ENCODE data around the gene CYP46A1.

Gene CYP46A1

DNA sequence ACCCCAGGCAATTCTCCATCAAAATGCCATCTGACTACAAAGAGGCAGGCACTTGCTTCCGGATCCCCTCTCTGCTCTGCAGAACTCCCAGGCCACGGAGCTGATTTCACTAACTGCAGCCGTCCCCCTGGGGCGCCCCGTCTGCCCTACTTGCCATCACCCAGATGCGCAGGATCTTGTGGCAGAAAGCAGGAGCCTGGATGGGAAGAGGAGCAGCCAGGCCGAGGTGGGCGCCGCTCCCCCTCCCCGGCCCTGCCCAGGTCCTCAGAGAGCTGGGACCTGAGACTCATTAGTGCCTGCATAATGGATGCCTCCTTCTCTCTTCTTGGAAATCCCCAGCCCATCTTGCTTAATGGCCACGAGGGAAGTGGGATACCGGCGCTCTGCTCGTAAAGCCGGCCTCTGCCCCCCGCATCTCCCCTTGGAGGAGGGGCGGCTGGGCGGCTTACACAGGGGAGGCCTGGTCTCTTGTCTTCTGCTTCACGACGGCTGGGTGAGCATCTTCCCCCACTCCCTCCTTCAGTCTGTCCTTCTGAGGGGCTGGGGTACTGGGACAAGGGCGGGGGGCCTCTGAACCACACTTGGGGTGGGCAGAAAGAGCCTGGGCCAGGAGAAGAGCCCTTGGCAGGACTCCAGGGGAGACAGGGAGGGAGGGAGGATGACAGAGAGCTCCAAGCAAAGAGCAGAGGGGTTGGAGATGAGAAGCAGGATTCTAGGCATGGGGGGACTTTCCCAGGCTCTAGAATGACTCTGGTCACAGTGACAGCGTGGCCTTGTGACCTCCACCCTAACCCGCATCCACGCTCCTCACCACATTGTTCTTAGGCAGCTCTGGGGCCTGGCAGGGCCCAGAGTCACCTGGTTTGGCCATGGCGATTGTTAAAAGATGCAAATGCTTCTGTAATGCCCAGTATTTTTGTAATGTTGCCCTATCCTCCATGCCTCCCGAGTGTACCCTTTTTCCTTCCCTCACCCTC lies 89.7 kb downstream of the CYP46A1 start:
- no peak overlapping the region for H3K27ac ChIP-seq (ENCODE audit: poor library complexity, severe bottlenecking)
- H3K9me3 ChIP-seq (ENCODE audit: severe bottlenecking), result peaks cover 6% of the 10 kb centered on the region
- TF ChIP-seq, protein P1, sequence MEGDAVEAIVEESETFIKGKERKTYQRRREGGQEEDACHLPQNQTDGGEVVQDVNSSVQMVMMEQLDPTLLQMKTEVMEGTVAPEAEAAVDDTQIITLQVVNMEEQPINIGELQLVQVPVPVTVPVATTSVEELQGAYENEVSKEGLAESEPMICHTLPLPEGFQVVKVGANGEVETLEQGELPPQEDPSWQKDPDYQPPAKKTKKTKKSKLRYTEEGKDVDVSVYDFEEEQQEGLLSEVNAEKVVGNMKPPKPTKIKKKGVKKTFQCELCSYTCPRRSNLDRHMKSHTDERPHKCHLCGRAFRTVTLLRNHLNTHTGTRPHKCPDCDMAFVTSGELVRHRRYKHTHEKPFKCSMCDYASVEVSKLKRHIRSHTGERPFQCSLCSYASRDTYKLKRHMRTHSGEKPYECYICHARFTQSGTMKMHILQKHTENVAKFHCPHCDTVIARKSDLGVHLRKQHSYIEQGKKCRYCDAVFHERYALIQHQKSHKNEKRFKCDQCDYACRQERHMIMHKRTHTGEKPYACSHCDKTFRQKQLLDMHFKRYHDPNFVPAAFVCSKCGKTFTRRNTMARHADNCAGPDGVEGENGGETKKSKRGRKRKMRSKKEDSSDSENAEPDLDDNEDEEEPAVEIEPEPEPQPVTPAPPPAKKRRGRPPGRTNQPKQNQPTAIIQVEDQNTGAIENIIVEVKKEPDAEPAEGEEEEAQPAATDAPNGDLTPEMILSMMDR (IDR thresholded peaks at IDR 0.05; ENCODE audit: poor library complexity, severe bottlenecking), result no peak
- DNase-seq (ENCODE audit: low spot score) (no peak), ATAC-seq (ENCODE audit: low read depth) (no peak)
- H3K27me3 ChIP-seq (ENCODE audit: insufficient read depth, poor library complexity, severe bottlenecking), result no peaks in the 10 kb centered on the region
- no peaks in the 10 kb centered on the region; the same call in 1 of the 2 replicates for H3K36me3 ChIP-seq (ENCODE audit: low read depth)
- H3K4me1 ChIP-seq (ENCODE audit: insufficient read depth, poor library complexity, severe bottlenecking), result peaks cover 5% of the 10 kb centered on the region
- no peak overlapping the region for H3K4me3 ChIP-seq (ENCODE audit: severe bottlenecking)

DNA sequence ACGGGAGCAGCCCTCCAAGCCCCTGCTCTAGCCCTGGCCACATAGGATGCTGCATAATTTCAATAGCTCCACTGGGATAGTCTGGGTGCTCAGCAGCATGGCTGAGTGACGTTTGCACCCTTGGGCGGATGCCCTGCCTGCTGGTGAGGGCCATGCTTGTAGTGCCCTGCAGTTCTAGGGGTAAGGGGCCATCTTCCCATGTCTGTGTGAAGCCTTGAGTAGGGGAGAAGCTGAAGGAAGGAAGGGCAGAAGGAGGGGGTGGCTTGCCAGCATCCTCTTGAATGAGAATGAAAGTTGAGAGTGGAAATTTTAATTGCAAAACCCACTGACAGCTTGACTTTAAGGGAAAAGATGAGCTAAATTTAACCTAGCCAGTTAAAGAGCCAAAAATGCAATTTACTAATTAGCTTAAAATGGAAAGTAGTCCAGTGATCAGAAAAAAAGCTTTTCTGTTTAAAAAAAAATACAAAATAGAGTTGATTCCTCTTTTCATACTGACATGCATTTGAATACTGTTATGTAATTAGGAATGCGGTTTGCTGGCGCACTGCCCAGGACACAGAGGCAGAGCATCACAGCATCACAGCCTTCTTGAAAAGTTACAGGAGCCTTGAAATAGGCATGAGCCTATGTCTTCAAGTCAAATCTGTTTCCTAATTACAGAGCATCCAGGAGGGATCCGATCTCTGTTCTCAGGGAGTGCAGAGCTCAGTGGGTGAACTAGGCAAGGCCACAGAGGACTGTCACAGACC lies 90.6 kb downstream of the CYP46A1 start:
- no peak for DNase-seq (ENCODE audit: low spot score)
- no peak for ATAC-seq (ENCODE audit: low read depth)
- TF ChIP-seq, protein P1 (IDR thresholded peaks at IDR 0.05; ENCODE audit: poor library complexity, severe bottlenecking), result no peak
- Histone ChIP-seq H3K9me3 (ENCODE audit: severe bottlenecking) (peaks cover 6% of the 10 kb centered on the region), H3K4me3 (ENCODE audit: severe bottlenecking) (no peak overlapping the region), H3K36me3 (ENCODE audit: low read depth) (no peaks in the 10 kb centered on the region; the same call in 1 of the 2 replicates), H3K27ac (ENCODE audit: poor library complexity, severe bottlenecking) (no peak overlapping the region), H3K27me3 (ENCODE audit: insufficient read depth, poor library complexity, severe bottlenecking) (no peaks in the 10 kb centered on the region), H3K4me1 (ENCODE audit: insufficient read depth, poor library complexity, severe bottlenecking) (peaks cover 5% of the 10 kb centered on the region)

DNA sequence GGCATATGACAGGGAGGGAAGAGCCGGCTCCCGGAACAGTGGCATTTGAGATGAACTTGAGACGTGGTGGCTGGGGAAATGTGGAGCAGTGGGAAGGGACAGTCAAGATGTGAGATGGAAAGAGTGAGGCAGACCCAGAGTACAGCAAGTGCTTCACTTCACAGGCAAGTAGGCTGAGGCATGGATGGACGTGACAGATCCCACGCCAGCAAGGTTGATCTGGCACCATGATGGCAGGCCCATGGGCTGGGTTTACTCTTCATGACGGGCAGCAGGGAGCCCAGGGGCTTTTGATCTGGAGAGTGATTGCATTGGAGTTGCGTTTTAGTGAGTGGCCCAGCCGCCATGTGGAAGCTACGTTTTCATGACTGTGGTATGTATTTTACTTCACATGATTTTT lies 91.3 kb downstream of the CYP46A1 start:
- H3K9me3 ChIP-seq (ENCODE audit: severe bottlenecking), result peaks cover 6% of the 10 kb centered on the region
- TF ChIP-seq, protein P1 (IDR thresholded peaks at IDR 0.05; ENCODE audit: poor library complexity, severe bottlenecking), result no peak
- H3K27me3 ChIP-seq (ENCODE audit: insufficient read depth, poor library complexity, severe bottlenecking), result no peaks in the 10 kb centered on the region
- H3K4me1 ChIP-seq (ENCODE audit: insufficient read depth, poor library complexity, severe bottlenecking), result peaks cover 5% of the 10 kb centered on the region
- no peak for ATAC-seq (ENCODE audit: low read depth)
- H3K27ac ChIP-seq (ENCODE audit: poor library complexity, severe bottlenecking), result no peak overlapping the region
- DNase-seq (ENCODE audit: low spot score), result no peak
- H3K4me3 ChIP-seq (ENCODE audit: severe bottlenecking), result no peak overlapping the region
- H3K36me3 ChIP-seq (ENCODE audit: low read depth), result no peaks in the 10 kb centered on the region; the same call in 1 of the 2 replicates
